GM12878 (cell line): ENCODE measurements around the gene NGFR. TPM values are rescaled to one million over a fixed set of nuclear protein-coding genes. Genes with fewer than 3 reads are reported as not detected.

Experiments
- ATAC-seq: fragments of 200-7000 bp; cut with Tn5 transposase; 3 replicates; pipeline ENCODE4 v1.9.1; 2020; ENCODE audit warnings: mild to moderate bottlenecking, moderate library complexity
- BruUV-seq: library from RNA; stranded (reverse); fragments of 400-500 nt; replicated peaks from 2 replicates; lab custom pipeline; 2021; lab: Mats Ljungman, UMichigan
- CTCF ChIA-PET: fragments of 300-600 bp; sonication (Branson Sonifier 250); formaldehyde crosslinking; extraction: SDS; loops from one replicate; lab custom pipeline; 2021; ENCODE audit warnings: inconsistent platforms; lab: Yijun Ruan, JAX
- POLR2A ChIA-PET: fragments of 350-600 bp; formaldehyde crosslinking; extraction: SDS; loops from one replicate; lab custom pipeline; 2021; ENCODE audit warnings: inconsistent platforms; lab: Charles Lee
- RAD21 ChIA-PET: fragments of 300-600 bp; sonication (Branson Sonifier 250); formaldehyde crosslinking; loops from one replicate; lab custom pipeline; 2023; ENCODE audit warnings: antibody characterized with exemption; ENCODE audit not compliant: unreplicated experiment; lab: Charles Lee
- SMC1A ChIA-PET: fragments of 300-600 bp; sonication (Branson Sonifier 250); formaldehyde crosslinking; loops from one replicate; lab custom pipeline; 2023; ENCODE audit not compliant: unreplicated experiment, uncharacterized antibody; lab: Charles Lee
- DNase-seq: peaks from one replicate; pipeline ENCODE4 v3.0.0-alpha.2; 2011; ENCODE audit warnings: low read depth, low spot score
- FAIRE-seq: peaks from 3 replicates; lab custom pipeline; 2011; peaks lifted over from hg19 to GRCh38; lab: Jason Lieb, UNC
- H2AFZ ChIP-seq: 2 replicates; pipeline ENCODE4 v1.6.0; 2011; ENCODE audit warnings: low read depth, low read length, control low read depth; ENCODE audit not compliant: control insufficient read depth
- H3K27ac ChIP-seq: 2 replicates; pipeline ENCODE4 v1.5.1; 2011; ENCODE audit warnings: control low read depth; ENCODE audit not compliant: control insufficient read depth, insufficient read depth
- H3K27me3 ChIP-seq, 2 experiments: replicated peaks in 1 of 2; 2 replicates each; pipeline versions ENCODE4 v1.6.0 to v1.6.1; 2011; ENCODE audit warnings: low read length in 1 of 2; ENCODE audit not compliant: control insufficient read depth in 2 of 2, insufficient read depth in 2 of 2
- H3K36me3 ChIP-seq, 2 experiments: 2 replicates each; pipeline ENCODE4 v1.5.1; 2011; ENCODE audit warnings: low read length in 1 of 2; ENCODE audit not compliant: control insufficient read depth in 2 of 2, insufficient read depth in 2 of 2
- H3K4me1 ChIP-seq: 2 replicates; pipeline ENCODE4 v1.6.1; 2011; ENCODE audit warnings: mild to moderate bottlenecking, low read length, moderate library complexity, mixed read lengths; ENCODE audit not compliant: control insufficient read depth, insufficient read depth
- H3K4me2 ChIP-seq: 2 replicates; pipeline ENCODE4 v1.6.0; 2011; ENCODE audit warnings: control low read depth; ENCODE audit not compliant: control insufficient read depth, insufficient read depth
- H3K4me3 ChIP-seq: fragments of 200-600 bp; sonication (generic); 2 replicates; pipeline ENCODE4 v1.5.1; 2016
- H3K79me2 ChIP-seq: 2 replicates; pipeline ENCODE4 v1.6.0; 2011; ENCODE audit warnings: low read length; ENCODE audit not compliant: control insufficient read depth, insufficient read depth
- H3K9ac ChIP-seq: 2 replicates; pipeline ENCODE4 v1.8.0; 2011; ENCODE audit warnings: low read length, control low read depth, mixed read lengths; ENCODE audit not compliant: control insufficient read depth, insufficient read depth
- H3K9me3 ChIP-seq: replicated peaks from 3 replicates; pipeline ENCODE4 v1.5.1; 2011; ENCODE audit warnings: mild to moderate bottlenecking, low read length; ENCODE audit not compliant: control insufficient read depth, insufficient read depth
- H4K20me1 ChIP-seq: 2 replicates; pipeline ENCODE4 v1.6.0; 2011; ENCODE audit not compliant: control insufficient read depth, insufficient read depth
- BACH1 ChIP-seq: fragments of 450-650 bp; IDR thresholded peaks from 2 replicates; pipeline ENCODE4 v1.6.1; 2017; ENCODE audit warnings: mild to moderate bottlenecking, borderline replicate concordance
- CBX3 ChIP-seq: fragments of 200-600 bp; sonication (generic); IDR thresholded peaks from 2 replicates; pipeline ENCODE4 v1.6.1; 2016; ENCODE audit warnings: low read depth, borderline replicate concordance
- CUX1 ChIP-seq: IDR thresholded peaks from 2 replicates; pipeline ENCODE4 v1.6.1; 2012; ENCODE audit warnings: improper control_type of control experiment, low read depth, low read length; ENCODE audit not compliant: insufficient replicate concordance
- MTA3 ChIP-seq: IDR thresholded peaks from 2 replicates; pipeline ENCODE4 v1.6.1; 2012; ENCODE audit warnings: low read length, inconsistent platforms, borderline replicate concordance
- NRF1 ChIP-seq: conservative IDR thresholded peaks from 2 replicates; pipeline ENCODE4 v1.6.1; 2011; ENCODE audit warnings: mild to moderate bottlenecking, low read depth, low read length, improper control_type of control experiment
- POLR2A ChIP-seq: IDR thresholded peaks from 2 replicates; pipeline ENCODE4 v1.6.1; 2011; ENCODE audit warnings: low read depth, mild to moderate bottlenecking, low read length
- POLR2AphosphoS2 ChIP-seq: IDR thresholded peaks from 2 replicates; pipeline ENCODE4 v1.6.1; 2011; ENCODE audit warnings: low read depth, mild to moderate bottlenecking, low read length, improper control_type of control experiment, moderate library complexity
- POU2F2 ChIP-seq: IDR thresholded peaks from 3 replicates; pipeline ENCODE4 v1.6.1; 2011; ENCODE audit warnings: low read depth, mild to moderate bottlenecking, low read length, borderline replicate concordance
- RUNX3 ChIP-seq: IDR thresholded peaks from 2 replicates; pipeline ENCODE4 v1.6.1; 2012; ENCODE audit warnings: low read length, inconsistent platforms
- SREBF2 ChIP-seq: IDR thresholded peaks from 2 replicates; pipeline ENCODE4 v1.6.1; 2012; ENCODE audit warnings: mild to moderate bottlenecking, low read length
- SUPT20H ChIP-seq: IDR thresholded peaks from 2 replicates; pipeline ENCODE4 v1.6.1; 2011; ENCODE audit warnings: low read depth, mild to moderate bottlenecking, low read length, moderate library complexity, borderline replicate concordance; ENCODE audit not compliant: control insufficient read depth
- USF2 ChIP-seq: IDR thresholded peaks from 2 replicates; pipeline ENCODE4 v1.6.1; 2011; ENCODE audit warnings: low read depth, low read length, improper control_type of control experiment, borderline replicate concordance
- YBX1 ChIP-seq: fragments of 450-650 bp; IDR thresholded peaks from 2 replicates; pipeline ENCODE4 v1.6.1; 2016; ENCODE audit warnings: antibody characterized with exemption
- WGBS: methylation state at CpG from one replicate; pipeline ENCODE4 v1.1.6; 2016; ENCODE audit warnings: low lambda C conversion rate; ENCODE audit not compliant: insufficient replicate concordance, insufficient coverage; ENCODE audit errors: missing lambda C conversion rate; 5-methylcytosine and 5-hydroxymethylcytosine counted together
- in situ Hi-C: fragments of 300-500 bp; cut with MboI; formaldehyde crosslinking; loops from 9 replicates; pipeline ENCODE4 v1.14.3; 2018; ENCODE audit warnings: mixed read lengths
- intact Hi-C: fragments of 100-400 bp; cut with micrococcal nuclease; formaldehyde crosslinking; loops from one replicate; pipeline ENCODE4 v1.14.2; 2022; ENCODE audit not compliant: unreplicated experiment
- polyA plus RNA-seq, 11 experiments: library from polyadenylated mRNA; depleted of rRNA in 4 of 11; unstranded in 6 of 11; stranded (reverse) in 5 of 11; fragments of >200 nt; fragmentation: Nextera tagmentation in 4 of 11; fragmentation: Illumina TruSeq in 1 of 11; extraction: Ambion mirVana in 4 of 11; extraction: Trizol in 1 of 11; gene quantifications; 1 replicate in 1 of 11; 2 replicates in 10 of 11; pipeline versions ENCODE4 v1.2.1 to v1.2.3, GENCODE V29; 2011 to 2016; ENCODE audit warnings: inconsistent platforms in 2 of 11, missing spikeins in 2 of 11, low read depth in 1 of 11
- total RNA-seq, 4 experiments: library from RNA; depleted of rRNA in 3 of 4; stranded (reverse); fragments of >200 nt in 3 of 4; fragmentation: Illumina TruSeq in 1 of 4; extraction: Trizol in 1 of 4; gene quantifications; 2 replicates each; pipeline versions ENCODE4 v1.2.1 to v1.2.3, GENCODE V29; 2013 to 2021
- TF ChIP-seq, protein P1 (sequence below): fragments of 450-650 bp; IDR thresholded peaks from 2 replicates; pipeline ENCODE4 v1.6.1; 2017; ENCODE audit warnings: mild to moderate bottlenecking, low read depth, inconsistent platforms; ENCODE audit not compliant: poor library complexity, severe bottlenecking

Gene NGFR
- total and polyA plus RNA-seq, 10 of the 15 experiments (the other 5 are each of a cell fraction or from before 2014, with no cell fraction given) = 0.05 to 0.28 (median 0.08) TPM; not detected in 1

GRCh38 chr17:49498029-49498615 is 3.0 kb downstream of the NGFR start (continued):
- TF ChIP-seq, protein P1, sequence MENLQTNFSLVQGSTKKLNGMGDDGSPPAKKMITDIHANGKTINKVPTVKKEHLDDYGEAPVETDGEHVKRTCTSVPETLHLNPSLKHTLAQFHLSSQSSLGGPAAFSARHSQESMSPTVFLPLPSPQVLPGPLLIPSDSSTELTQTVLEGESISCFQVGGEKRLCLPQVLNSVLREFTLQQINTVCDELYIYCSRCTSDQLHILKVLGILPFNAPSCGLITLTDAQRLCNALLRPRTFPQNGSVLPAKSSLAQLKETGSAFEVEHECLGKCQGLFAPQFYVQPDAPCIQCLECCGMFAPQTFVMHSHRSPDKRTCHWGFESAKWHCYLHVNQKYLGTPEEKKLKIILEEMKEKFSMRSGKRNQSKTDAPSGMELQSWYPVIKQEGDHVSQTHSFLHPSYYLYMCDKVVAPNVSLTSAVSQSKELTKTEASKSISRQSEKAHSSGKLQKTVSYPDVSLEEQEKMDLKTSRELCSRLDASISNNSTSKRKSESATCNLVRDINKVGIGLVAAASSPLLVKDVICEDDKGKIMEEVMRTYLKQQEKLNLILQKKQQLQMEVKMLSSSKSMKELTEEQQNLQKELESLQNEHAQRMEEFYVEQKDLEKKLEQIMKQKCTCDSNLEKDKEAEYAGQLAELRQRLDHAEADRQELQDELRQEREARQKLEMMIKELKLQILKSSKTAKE = no peak

GRCh38 chr17:49501496-49501895 is 6.4 kb downstream of the NGFR start:
- CTCF ChIA-PET = interaction anchor here (0.9 kb wide), 1 partner anchor 8 kb away, joined by 3 read pairs; no protein-coding TSS in a partner anchor
- FAIRE-seq = no peak
- H3K79me2 ChIP-seq = no peaks in the 10 kb centered on the region
- H4K20me1 ChIP-seq = no peaks in the 10 kb centered on the region
- H3K4me3 ChIP-seq = no peak overlapping the region
- H3K27me3 ChIP-seq = peaks cover 5 to 13% of the 10 kb centered on the region in 2 experiments
- WGBS = 39% methylated on average over 3 of the region's 3 CpGs
- BruUV-seq = no TSS peak
- in situ Hi-C loops (no loop called here), intact Hi-C loops (no loop called here)
- RAD21 ChIA-PET = no interaction called here
- H3K9ac ChIP-seq = no peak overlapping the region
- H2AFZ ChIP-seq = no peak overlapping the region
- H3K9me3 ChIP-seq = no peaks in the 10 kb centered on the region
- no peak overlapping the region for H3K4me2 ChIP-seq
- H3K36me3 ChIP-seq = no peaks in the 10 kb centered on the region
- H3K4me1 ChIP-seq = no peaks in the 10 kb centered on the region
- no peak overlapping the region for H3K27ac ChIP-seq
- POLR2A ChIA-PET = no interaction called here
- SMC1A ChIA-PET = interaction anchor here (1.1 to 1.4 kb wide), 2 partner anchors 20 to 55 kb away, joined by 3 read pairs; no protein-coding TSS in a partner anchor
- ATAC-seq = no peak
- DNase-seq = no peak
- TF ChIP-seq RUNX3 (no peak), SUPT20H (no peak), POLR2AphosphoS2 (no peak), USF2 (no peak), YBX1 (no peak), CBX3 (no peak), POU2F2 (no peak), NRF1 (no peak), BACH1 (no peak), MTA3 (no peak), SREBF2 (no peak), POLR2A (no peak), CUX1 (no peak)
